ENCODE measurements around the gene SMPX. TPM values are rescaled to one million over a fixed set of nuclear protein-coding genes. Genes with fewer than 3 reads are reported as not detected.
A peak's percentile ranks its signal among the peaks of the same experiment; 100 is the strongest.

SMPX gene
- total and polyA plus RNA-seq, 9 of the 15 experiments (the other 6 are each of a cell fraction or from before 2014, with no cell fraction given) = not detected

- DNase-seq (ENCODE audit: extremely low read depth in 1 of 4, low spot score in 3 of 4) (no peak), ATAC-seq (no peak), FAIRE-seq (no peak)
- BruUV-seq (replicated peaks) = no TSS peak
- Histone ChIP-seq H3K4me2 (ENCODE audit: insufficient read depth, low read length) (no peak overlapping the region), H3K9ac (ENCODE audit: insufficient read depth in 1 of 2, low read depth in 2 of 2, low read length in 2 of 2) (no peak overlapping the region), H4K20me1 (replicated peaks; ENCODE audit: control insufficient read depth, insufficient read depth, low read length) (no peaks in the 10 kb centered on the region), H3K4me3 (no peak overlapping the region), H3K27me3 (ENCODE audit: control insufficient read depth in 2 of 2, insufficient read depth in 2 of 2, low read length in 2 of 2) (no peaks in the 10 kb centered on the region), H3K79me2 (ENCODE audit: control insufficient read depth, insufficient read depth, low read length) (no peaks in the 10 kb centered on the region), H3K36me3 (ENCODE audit: control insufficient read depth, insufficient read depth, low read length) (no peaks in the 10 kb centered on the region), H3K9me3 (replicated peaks; ENCODE audit: control insufficient read depth, insufficient read depth, low read depth, low read length) (no peaks in the 10 kb centered on the region), H2AFZ (ENCODE audit: low read depth, low read length) (no peak overlapping the region), H3K4me1 (replicated peaks in 1 of 2; ENCODE audit: control insufficient read depth in 2 of 2, insufficient read depth in 2 of 2, low read length in 2 of 2) (no peaks in the 10 kb centered on the region), H3K27ac (ENCODE audit: extremely low read depth, low read depth, low read length) (no peak overlapping the region), H3K9me1 (ENCODE audit: control insufficient read depth, insufficient read depth, low read length) (no peaks in the 10 kb centered on the region)
- TF ChIP-seq SPI1 (IDR thresholded peaks at IDR 0.05; ENCODE audit: borderline replicate concordance, low read depth, low read length) = peak; percentile 66; the same call in 1 of the 2 replicates
- no peak for TF ChIP-seq NR3C1 (CRISPR knock-in tag; IDR thresholded peaks at IDR 0.05)
- ChIA-PET CTCF (ENCODE audit: low intra/inter-chr PET ratio) (no interaction called here), POLR2A (no interaction called here)
- WGBS (ENCODE audit: insufficient coverage, low coverage, missing lambda C conversion rate) = 15% methylated on average over 6 of the region's 6 CpGs
- intact Hi-C loops (cut with micrococcal nuclease) (no loop called here), in situ Hi-C loops (cut with MboI) (no loop called here)
Observed at GRCh38 chrX:21799767-21800166, 41.9 kb upstream of the SMPX start.

GRCh38 chrX:21798677-21799219 is 40.8 kb upstream of the SMPX start:
- in situ Hi-C loops (cut with MboI) = no loop called here
- no peak for ATAC-seq
- H3K27ac ChIP-seq (ENCODE audit: extremely low read depth, low read depth, low read length) = no peak overlapping the region
- TF ChIP-seq FOSL1 (tag; conservative IDR thresholded peaks at IDR 0.05) (peak; percentile 38; the same call in 1 of the 2 replicates), ERF (CRISPR knock-in tag; IDR thresholded peaks at IDR 0.05) (no peak)
- ChIA-PET CTCF (ENCODE audit: low intra/inter-chr PET ratio) (no interaction called here), POLR2A (no interaction called here)
- H3K4me2 ChIP-seq (ENCODE audit: insufficient read depth, low read length) = no peak overlapping the region
- no peak overlapping the region for H3K9ac ChIP-seq (ENCODE audit: insufficient read depth in 1 of 2, low read depth in 2 of 2, low read length in 2 of 2)
- no peaks in the 10 kb centered on the region for H3K4me1 ChIP-seq (replicated peaks in 1 of 2; ENCODE audit: control insufficient read depth in 2 of 2, insufficient read depth in 2 of 2, low read length in 2 of 2)
- no peaks in the 10 kb centered on the region for H3K9me1 ChIP-seq (ENCODE audit: control insufficient read depth, insufficient read depth, low read length)
- no peaks in the 10 kb centered on the region for H3K79me2 ChIP-seq (ENCODE audit: control insufficient read depth, insufficient read depth, low read length)
- H4K20me1 ChIP-seq (replicated peaks; ENCODE audit: control insufficient read depth, insufficient read depth, low read length) = no peaks in the 10 kb centered on the region
- H2AFZ ChIP-seq (ENCODE audit: low read depth, low read length) = no peak overlapping the region
- H3K36me3 ChIP-seq (ENCODE audit: control insufficient read depth, insufficient read depth, low read length) = no peaks in the 10 kb centered on the region
- no peak for DNase-seq (ENCODE audit: extremely low read depth in 1 of 4, low spot score in 3 of 4)
- WGBS (ENCODE audit: insufficient coverage, low coverage, missing lambda C conversion rate) = 3% methylated on average over 5 of the region's 6 CpGs
- H3K4me3 ChIP-seq = no peak overlapping the region
- H3K27me3 ChIP-seq (ENCODE audit: control insufficient read depth in 2 of 2, insufficient read depth in 2 of 2, low read length in 2 of 2) = no peaks in the 10 kb centered on the region
- FAIRE-seq = no peak
- intact Hi-C loops (cut with micrococcal nuclease) = no loop called here
- BruUV-seq (replicated peaks) = no TSS peak
- no peaks in the 10 kb centered on the region for H3K9me3 ChIP-seq (replicated peaks; ENCODE audit: control insufficient read depth, insufficient read depth, low read depth, low read length)

All from K562 (cell line).